Measurements from ENCODE around the gene ARL14EP. TPM values are rescaled to one million over a fixed set of nuclear protein-coding genes. Genes with fewer than 3 reads are reported as not detected.

Gene ARL14EP
- total RNA-seq, 1 experiment from 2014 or later: 21.5 TPM

DNA sequence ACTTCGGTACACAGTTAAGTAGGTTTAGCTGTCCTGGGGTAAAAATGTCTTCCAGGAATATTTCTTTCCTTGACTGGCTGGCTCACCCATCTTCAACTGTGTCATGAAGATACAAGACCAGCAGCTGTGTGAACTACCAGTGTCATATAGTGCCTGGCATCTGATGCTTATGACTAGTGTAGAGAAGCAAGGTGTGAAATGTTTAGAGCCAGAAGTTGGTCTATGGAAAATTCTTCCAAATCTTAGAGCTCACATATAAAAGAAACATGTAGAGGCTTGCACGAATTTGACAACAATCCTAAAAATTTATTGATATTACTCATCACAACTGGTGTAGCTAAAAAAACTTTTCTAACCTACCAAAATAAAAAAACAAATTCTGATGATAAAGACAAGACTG lies 54.4 kb downstream of the ARL14EP start:
- H3K36me3 Mint-ChIP-seq (ENCODE audit: insufficient read depth, unreplicated experiment): no peaks in the 10 kb centered on the region
- no TSS peak for BruUV-seq (replicated peaks)
- H3K4me3 Mint-ChIP-seq (ENCODE audit: unreplicated experiment): no peak overlapping the region
- peaks cover 10% of the 10 kb centered on the region for H3K27me3 Mint-ChIP-seq (ENCODE audit: insufficient read depth, unreplicated experiment)
- H3K4me1 ChIP-seq: no peaks in the 10 kb centered on the region
- no peaks in the 10 kb centered on the region for H3K4me1 Mint-ChIP-seq (ENCODE audit: low read depth, unreplicated experiment)
- DNase-seq: no peak
- no peak overlapping the region for H3K27ac Mint-ChIP-seq (ENCODE audit: unreplicated experiment)
- intact Hi-C loops (cut with micrococcal nuclease; ENCODE audit: unreplicated experiment): no loop called here
- no peaks in the 10 kb centered on the region for H3K36me3 ChIP-seq (ENCODE audit: control insufficient read depth, insufficient read depth, low read length)
- no peaks in the 10 kb centered on the region; the same call in 1 of the 2 replicates for H3K27me3 ChIP-seq (replicated peaks; ENCODE audit: control insufficient read depth, insufficient read depth, low read length)
- CTCF ChIA-PET: interaction anchor here (0.6 kb wide), 1 partner anchor 530 kb away, joined by 3 read pairs; no protein-coding TSS in a partner anchor
- no peak for TF ChIP-seq CTCF (IDR thresholded peaks at IDR 0.05; ENCODE audit: insufficient read depth in 1 of 2, low read depth in 1 of 2, low read length in 1 of 2, severe bottlenecking in 1 of 2, unreplicated experiment in 1 of 2)
- no peaks in the 10 kb centered on the region for H3K9me3 Mint-ChIP-seq (ENCODE audit: unreplicated experiment)
- H3K9me3 ChIP-seq: no peaks in the 10 kb centered on the region
- POLR2A ChIA-PET: no interaction called here
- H3K4me3 ChIP-seq (ENCODE audit: low read depth, low read length): no peak overlapping the region

DNA sequence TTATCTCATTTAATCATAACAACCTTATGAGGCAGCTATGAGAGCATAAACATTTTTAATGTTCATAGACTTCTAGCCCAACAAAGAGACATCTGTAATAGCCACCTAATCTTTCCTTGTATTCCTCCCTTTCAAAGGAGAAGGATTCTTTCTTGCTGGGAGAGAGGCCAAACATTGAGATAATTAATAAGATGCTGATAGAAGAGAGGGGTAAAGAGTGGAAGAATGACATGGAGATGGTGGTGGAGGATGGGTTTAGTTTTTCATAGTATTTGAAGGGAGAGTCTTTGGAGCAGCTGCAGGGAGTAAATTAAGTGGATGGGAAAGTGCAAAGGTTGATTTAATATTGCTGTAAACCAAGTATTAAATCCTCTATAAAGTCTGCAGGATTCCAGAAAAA lies 57.9 kb downstream of the ARL14EP start:
- Mint-ChIP-seq H3K27me3 (ENCODE audit: insufficient read depth, unreplicated experiment) (peaks cover 7% of the 10 kb centered on the region), H3K36me3 (ENCODE audit: insufficient read depth, unreplicated experiment) (no peaks in the 10 kb centered on the region), H3K27ac (ENCODE audit: unreplicated experiment) (no peak overlapping the region), H3K9me3 (ENCODE audit: unreplicated experiment) (no peaks in the 10 kb centered on the region), H3K4me1 (ENCODE audit: low read depth, unreplicated experiment) (no peaks in the 10 kb centered on the region), H3K4me3 (ENCODE audit: unreplicated experiment) (no peak overlapping the region)
- ChIA-PET CTCF (no interaction called here), POLR2A (no interaction called here)
- intact Hi-C loops (cut with micrococcal nuclease; ENCODE audit: unreplicated experiment): no loop called here
- no peak for DNase-seq
- H3K9me3 ChIP-seq: no peaks in the 10 kb centered on the region
- no peaks in the 10 kb centered on the region for H3K4me1 ChIP-seq
- H3K4me3 ChIP-seq (ENCODE audit: low read depth, low read length): no peak overlapping the region
- no peaks in the 10 kb centered on the region; the same call in 1 of the 2 replicates for H3K27me3 ChIP-seq (replicated peaks; ENCODE audit: control insufficient read depth, insufficient read depth, low read length)
- no peak for TF ChIP-seq CTCF (IDR thresholded peaks at IDR 0.05; ENCODE audit: insufficient read depth in 1 of 2, low read depth in 1 of 2, low read length in 1 of 2, severe bottlenecking in 1 of 2, unreplicated experiment in 1 of 2)
- no TSS peak for BruUV-seq (replicated peaks)
- H3K36me3 ChIP-seq (ENCODE audit: control insufficient read depth, insufficient read depth, low read length): no peaks in the 10 kb centered on the region

GRCh38 chr11:30381879-30382278 lies 59.0 kb downstream of the ARL14EP start:
- Mint-ChIP-seq H3K4me1 (ENCODE audit: low read depth, unreplicated experiment) (no peaks in the 10 kb centered on the region), H3K36me3 (ENCODE audit: insufficient read depth, unreplicated experiment) (no peaks in the 10 kb centered on the region), H3K9me3 (ENCODE audit: unreplicated experiment) (no peaks in the 10 kb centered on the region), H3K27ac (ENCODE audit: unreplicated experiment) (no peak overlapping the region), H3K4me3 (ENCODE audit: unreplicated experiment) (no peak overlapping the region), H3K27me3 (ENCODE audit: insufficient read depth, unreplicated experiment) (peaks cover 8% of the 10 kb centered on the region)
- Histone ChIP-seq H3K36me3 (ENCODE audit: control insufficient read depth, insufficient read depth, low read length) (no peaks in the 10 kb centered on the region), H3K27me3 (replicated peaks; ENCODE audit: control insufficient read depth, insufficient read depth, low read length) (no peaks in the 10 kb centered on the region; the same call in 1 of the 2 replicates), H3K9me3 (no peaks in the 10 kb centered on the region), H3K4me3 (ENCODE audit: low read depth, low read length) (no peak overlapping the region), H3K4me1 (no peaks in the 10 kb centered on the region)
- ChIA-PET POLR2A (no interaction called here), CTCF (no interaction called here)
- no peak for TF ChIP-seq CTCF (IDR thresholded peaks at IDR 0.05; ENCODE audit: insufficient read depth in 1 of 2, low read depth in 1 of 2, low read length in 1 of 2, severe bottlenecking in 1 of 2, unreplicated experiment in 1 of 2)
- no peak for DNase-seq
- BruUV-seq (replicated peaks): no TSS peak
- intact Hi-C loops (cut with micrococcal nuclease; ENCODE audit: unreplicated experiment): no loop called here

Other genes with a start within 250 kb of the ARL14EP start
- not detected in 2 replicates for gene FSHB, start 92.1 kb upstream of the ARL14EP start, total RNA-seq (2022)

Data from Caco-2 (cell line).